Endothelial cell of umbilical vein (primary cell): Measurements from ENCODE around the gene GATA3. TPM values are rescaled to one million over a fixed set of nuclear protein-coding genes. Genes with fewer than 3 reads are reported as not detected.

Experiments used
- BruUV-seq: library from RNA; stranded (reverse); fragments of 400-500 nt; replicated peaks from 2 replicates; lab custom pipeline; 2021; lab: Mats Ljungman, UMichigan
- CTCF ChIA-PET: fragments of 300-600, 350-600 bp; sonication (Branson Sonifier 250); formaldehyde crosslinking; loops from one replicate; lab custom pipeline; 2021; ENCODE audit warnings: antibody characterized with exemption, inconsistent platforms; lab: Charles Lee
- POLR2A ChIA-PET: fragments of 300-600, 350-600 bp; sonication (Branson Sonifier 250); formaldehyde crosslinking; loops from one replicate; lab custom pipeline; 2021; ENCODE audit warnings: antibody characterized with exemption, inconsistent platforms; lab: Charles Lee
- DNase-seq: peaks from one replicate; pipeline ENCODE4 v3.0.0-alpha.2; 2011; ENCODE audit warnings: low read depth, low spot score
- FAIRE-seq: peaks from 2 replicates; lab custom pipeline; 2011; peaks lifted over from hg19 to GRCh38; lab: Jason Lieb, UNC
- H2AFZ ChIP-seq: 2 replicates; pipeline ENCODE4 v1.6.0; 2012; ENCODE audit warnings: low read depth, low read length, control low read depth, inconsistent platforms
- H3K27ac ChIP-seq: 2 replicates; pipeline ENCODE4 v1.5.1; 2011; ENCODE audit warnings: low read depth, mild to moderate bottlenecking, control low read depth, low read length, moderate library complexity; ENCODE audit not compliant: insufficient read depth
- H3K27me3 ChIP-seq, 2 experiments: 2 replicates each; pipeline versions ENCODE4 v1.6.0 to v1.6.1; 2011; ENCODE audit warnings: low read length in 2 of 2, mixed read lengths in 1 of 2; ENCODE audit not compliant: control insufficient read depth in 2 of 2, insufficient read depth in 2 of 2
- H3K36me3 ChIP-seq, 2 experiments: 2 replicates in 1 of 2; 3 replicates in 1 of 2; pipeline ENCODE4 v1.5.1; 2011; ENCODE audit warnings: low read length in 2 of 2, mild to moderate bottlenecking in 1 of 2, moderate library complexity in 1 of 2; ENCODE audit not compliant: control insufficient read depth in 2 of 2, insufficient read depth in 2 of 2; ENCODE audit errors: extremely low read depth in 1 of 2
- H3K4me1 ChIP-seq: 3 replicates; pipeline ENCODE4 v1.5.1; 2011; ENCODE audit warnings: mild to moderate bottlenecking, low read length; ENCODE audit not compliant: control insufficient read depth, insufficient read depth; ENCODE audit errors: extremely low read depth
- H3K4me2 ChIP-seq: 2 replicates; pipeline ENCODE4 v1.6.1; 2011; ENCODE audit warnings: low read length, control low read depth, mixed read lengths; ENCODE audit not compliant: insufficient read depth
- H3K4me3 ChIP-seq, 3 experiments: fragments of 200-600 bp in 1 of 3; sonication (generic), shearing (Covaris generic) in 1 of 3; replicated peaks in 1 of 3; 2 replicates each; pipeline ENCODE4 v1.5.1; 2011 to 2016; ENCODE audit warnings: control low read depth in 3 of 3, low read length in 3 of 3, mild to moderate bottlenecking in 2 of 3, inconsistent platforms in 1 of 3, low read depth in 1 of 3, moderate library complexity in 1 of 3; ENCODE audit not compliant: insufficient read depth in 1 of 3
- H3K79me2 ChIP-seq: 2 replicates; pipeline ENCODE4 v1.6.0; 2012; ENCODE audit warnings: low read length, inconsistent platforms; ENCODE audit not compliant: control insufficient read depth, insufficient read depth
- H3K9ac ChIP-seq: replicated peaks from 2 replicates; pipeline ENCODE3; 2011; ENCODE audit warnings: low read length, control low read depth; ENCODE audit not compliant: insufficient read depth; ENCODE audit errors: extremely low read depth
- H3K9me1 ChIP-seq: replicated peaks from 3 replicates; pipeline ENCODE4 v1.6.0; 2011; ENCODE audit warnings: mild to moderate bottlenecking, low read length; ENCODE audit not compliant: control insufficient read depth, insufficient read depth; ENCODE audit errors: extremely low read depth
- H3K9me3 ChIP-seq: replicated peaks from 2 replicates; pipeline ENCODE4 v1.5.1; 2012; ENCODE audit warnings: low read length, inconsistent platforms; ENCODE audit not compliant: control insufficient read depth, insufficient read depth
- H4K20me1 ChIP-seq: replicated peaks from 2 replicates; pipeline ENCODE3; 2011; ENCODE audit warnings: mild to moderate bottlenecking, low read length; ENCODE audit not compliant: control insufficient read depth, insufficient read depth; ENCODE audit errors: extremely low read depth
- EZH2 ChIP-seq: IDR thresholded peaks from 2 replicates; pipeline ENCODE4 v1.6.1; 2012; ENCODE audit warnings: borderline replicate concordance, low read depth, mild to moderate bottlenecking, moderate library complexity, low read length, inconsistent platforms; ENCODE audit not compliant: severe bottlenecking
- FOS ChIP-seq: IDR thresholded peaks from 2 replicates; pipeline ENCODE4 v1.6.1; 2011; ENCODE audit warnings: mild to moderate bottlenecking, low read length, moderate library complexity, borderline replicate concordance; ENCODE audit not compliant: insufficient read depth
- GATA2 ChIP-seq: IDR thresholded peaks from 2 replicates; pipeline ENCODE4 v1.7.0; 2011; ENCODE audit warnings: low read depth, mild to moderate bottlenecking, moderate library complexity, mixed read lengths, low read length; ENCODE audit not compliant: insufficient read length, insufficient read depth
- JUN ChIP-seq: IDR thresholded peaks from 2 replicates; pipeline ENCODE4 v1.6.1; 2011; ENCODE audit warnings: borderline replicate concordance, low read depth; ENCODE audit not compliant: insufficient read length, insufficient read depth
- MYC ChIP-seq: IDR thresholded peaks from one replicate; pipeline ENCODE4 v1.6.1; 2011; ENCODE audit warnings: mild to moderate bottlenecking, low read depth, low read length
- POLR2A ChIP-seq: IDR thresholded peaks from 2 replicates; pipeline ENCODE4 v1.6.1; 2012; ENCODE audit warnings: low read depth, mild to moderate bottlenecking, control low read depth, low read length
- POLR2AphosphoS5 ChIP-seq: IDR thresholded peaks from 2 replicates; pipeline ENCODE4 v1.6.1; 2012; ENCODE audit warnings: low read depth, mild to moderate bottlenecking, control low read depth, low read length, moderate library complexity; ENCODE audit not compliant: insufficient read depth
- dilution Hi-C: fragments of 300-500 bp; cut with MboI; formaldehyde crosslinking; loops from one replicate; pipeline ENCODE4 v1.15.0; 2019; ENCODE audit warnings: low sequenced_read_pairs; ENCODE audit not compliant: extremely low pct_ligation_motif_present
- intact Hi-C: fragments of 100-400 bp; cut with micrococcal nuclease; formaldehyde crosslinking; loops from one replicate; pipeline ENCODE4 v1.10.0; 2022
- polyA plus RNA-seq, 4 experiments: library from polyadenylated mRNA; depleted of rRNA in 3 of 4; stranded (reverse) in 3 of 4; unstranded in 1 of 4; fragments of >200 nt; gene quantifications; 2 replicates each; pipeline versions ENCODE4 v1.2.1 to v1.2.3, GENCODE V29; 2011 to 2012; ENCODE audit warnings: missing spikeins in 1 of 4
- total RNA-seq: library from RNA; stranded (reverse); gene quantifications from 2 replicates; pipeline ENCODE4 v1.2.3, GENCODE V29; 2021
- TF ChIP-seq, protein P1 (sequence below), 2 donors: IDR thresholded peaks; 1 replicate in 1 of 2; 2 replicates in 1 of 2; pipeline ENCODE4 v1.5.1; 2011; ENCODE audit warnings: low read length in 2 of 2, mild to moderate bottlenecking in 2 of 2, moderate library complexity in 2 of 2, control low read depth in 1 of 2, inconsistent platforms in 1 of 2, low read depth in 1 of 2; ENCODE audit not compliant: insufficient read depth in 1 of 2; ENCODE audit errors: extremely low read depth in 1 of 2
- TF ChIP-seq, protein P2 (sequence below): IDR thresholded peaks from 2 replicates; pipeline ENCODE4 v1.6.1; 2011; ENCODE audit not compliant: insufficient read depth, insufficient read length

GATA3 gene
- total and polyA plus RNA-seq, 2 donors (not counting 3 experiments of a cell fraction or from before 2014, with no cell fraction given), result 9.3 to 33.0 TPM

DNA sequence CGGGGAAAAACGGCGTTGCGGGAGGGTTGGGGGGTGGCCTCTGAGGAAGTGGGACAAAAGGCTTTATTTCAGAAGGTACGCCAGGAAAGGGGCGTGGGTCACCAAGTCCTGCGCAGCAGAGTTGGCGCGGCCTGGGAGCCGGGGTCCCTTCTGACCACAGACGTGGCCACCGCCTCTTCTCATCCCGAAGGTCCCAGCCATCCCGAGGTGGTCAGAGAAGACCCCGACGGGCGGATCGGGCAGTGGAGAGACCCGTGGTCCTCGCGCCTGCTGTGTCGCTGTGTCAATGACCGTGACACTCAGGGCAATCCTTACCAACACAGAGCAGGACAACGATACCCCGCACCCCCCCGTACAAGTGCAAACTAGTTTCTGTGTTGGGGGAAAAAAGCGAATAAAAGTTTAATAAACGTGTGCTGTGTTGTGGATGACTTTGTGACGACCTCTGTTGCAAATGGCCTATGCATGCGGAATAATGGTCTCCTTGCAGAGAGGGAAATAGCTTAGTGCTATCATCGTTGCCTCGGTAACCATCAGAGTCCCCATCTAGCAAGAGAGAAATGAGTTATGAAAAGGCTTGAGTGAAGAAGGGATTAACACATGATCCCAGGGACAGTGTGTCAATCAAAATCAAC is 19.4 kb upstream of the GATA3 start:
- no peak for FAIRE-seq
- peaks cover 31 to 38% of the 10 kb centered on the region in 2 experiments for H3K27me3 ChIP-seq
- no peak overlapping the region for H3K4me3 ChIP-seq
- no peak for DNase-seq
- peaks cover 27% of the 10 kb centered on the region for H3K4me1 ChIP-seq
- H3K27ac ChIP-seq, result no peak overlapping the region
- ChIA-PET CTCF (no interaction called here), POLR2A (no interaction called here)
- no peaks in the 10 kb centered on the region for H3K79me2 ChIP-seq
- H2AFZ ChIP-seq, result no peak overlapping the region
- intact Hi-C loops (no loop called here), dilution Hi-C loops (no loop called here)
- no peaks in the 10 kb centered on the region for H3K9me1 ChIP-seq
- TF ChIP-seq MYC (no peak), FOS (no peak), JUN (no peak), POLR2A (no peak), GATA2 (no peak), EZH2 (no peak), POLR2AphosphoS5 (no peak)
- TF ChIP-seq, protein P1, sequence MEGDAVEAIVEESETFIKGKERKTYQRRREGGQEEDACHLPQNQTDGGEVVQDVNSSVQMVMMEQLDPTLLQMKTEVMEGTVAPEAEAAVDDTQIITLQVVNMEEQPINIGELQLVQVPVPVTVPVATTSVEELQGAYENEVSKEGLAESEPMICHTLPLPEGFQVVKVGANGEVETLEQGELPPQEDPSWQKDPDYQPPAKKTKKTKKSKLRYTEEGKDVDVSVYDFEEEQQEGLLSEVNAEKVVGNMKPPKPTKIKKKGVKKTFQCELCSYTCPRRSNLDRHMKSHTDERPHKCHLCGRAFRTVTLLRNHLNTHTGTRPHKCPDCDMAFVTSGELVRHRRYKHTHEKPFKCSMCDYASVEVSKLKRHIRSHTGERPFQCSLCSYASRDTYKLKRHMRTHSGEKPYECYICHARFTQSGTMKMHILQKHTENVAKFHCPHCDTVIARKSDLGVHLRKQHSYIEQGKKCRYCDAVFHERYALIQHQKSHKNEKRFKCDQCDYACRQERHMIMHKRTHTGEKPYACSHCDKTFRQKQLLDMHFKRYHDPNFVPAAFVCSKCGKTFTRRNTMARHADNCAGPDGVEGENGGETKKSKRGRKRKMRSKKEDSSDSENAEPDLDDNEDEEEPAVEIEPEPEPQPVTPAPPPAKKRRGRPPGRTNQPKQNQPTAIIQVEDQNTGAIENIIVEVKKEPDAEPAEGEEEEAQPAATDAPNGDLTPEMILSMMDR (IDR thresholded peaks at IDR 0.05; ENCODE audit: extremely low read depth in 1 of 2, insufficient read depth in 1 of 2, low read depth in 1 of 2, low read length in 2 of 2), result no peak
- TF ChIP-seq, protein P2, sequence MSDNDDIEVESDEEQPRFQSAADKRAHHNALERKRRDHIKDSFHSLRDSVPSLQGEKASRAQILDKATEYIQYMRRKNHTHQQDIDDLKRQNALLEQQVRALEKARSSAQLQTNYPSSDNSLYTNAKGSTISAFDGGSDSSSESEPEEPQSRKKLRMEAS, result no peak
- H4K20me1 ChIP-seq, result no peaks in the 10 kb centered on the region
- no peaks in the 10 kb centered on the region for H3K9me3 ChIP-seq
- H3K4me2 ChIP-seq, result no peak overlapping the region
- no TSS peak for BruUV-seq
- H3K9ac ChIP-seq, result no peak overlapping the region
- H3K36me3 ChIP-seq, result no peaks in the 10 kb centered on the region
